GM19238 (cell line): ENCODE data around the gene RNF222.

Source experiments
- DNase-seq: peaks from one replicate; pipeline ENCODE4 v3.0.0; 2011; ENCODE audit warnings: low spot score; ENCODE audit not compliant: insufficient read length

The RNF222 gene

DNA sequence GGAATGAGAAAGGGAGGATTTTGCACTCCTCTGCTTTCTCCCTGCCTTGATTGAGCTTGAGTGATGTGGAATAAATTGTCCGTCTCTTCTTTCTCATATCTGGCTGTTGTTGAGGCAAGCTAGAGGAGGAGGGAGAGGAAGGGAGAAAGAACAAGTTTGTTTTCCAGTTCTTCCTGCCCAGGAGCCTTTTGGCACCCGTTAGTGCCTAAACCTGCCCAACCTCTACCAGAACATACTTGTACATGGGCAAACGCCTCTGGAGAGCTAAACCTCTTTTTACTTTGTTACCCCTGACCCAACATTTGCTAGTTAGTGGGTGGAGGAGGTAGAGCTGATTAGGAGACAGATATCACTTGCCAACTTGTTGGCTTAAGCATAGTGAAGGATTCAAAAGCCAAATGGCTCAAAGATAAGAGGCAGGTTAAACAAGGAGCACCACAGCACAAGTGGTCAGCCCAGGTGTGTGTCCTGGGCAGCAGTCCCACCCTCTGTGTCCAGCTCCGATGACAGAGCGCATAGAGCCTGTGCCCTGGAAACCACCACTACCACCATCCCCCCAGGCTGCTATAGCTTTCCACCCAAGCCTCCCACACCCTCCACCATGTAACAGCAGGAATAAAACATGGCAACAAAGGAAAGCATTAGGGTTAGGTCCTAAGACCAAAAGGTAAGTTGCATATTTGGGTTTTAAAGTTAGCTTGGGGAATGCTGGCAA, 51.5 kb downstream of the RNF222 start:
- DNase-seq = no peak

DNA sequence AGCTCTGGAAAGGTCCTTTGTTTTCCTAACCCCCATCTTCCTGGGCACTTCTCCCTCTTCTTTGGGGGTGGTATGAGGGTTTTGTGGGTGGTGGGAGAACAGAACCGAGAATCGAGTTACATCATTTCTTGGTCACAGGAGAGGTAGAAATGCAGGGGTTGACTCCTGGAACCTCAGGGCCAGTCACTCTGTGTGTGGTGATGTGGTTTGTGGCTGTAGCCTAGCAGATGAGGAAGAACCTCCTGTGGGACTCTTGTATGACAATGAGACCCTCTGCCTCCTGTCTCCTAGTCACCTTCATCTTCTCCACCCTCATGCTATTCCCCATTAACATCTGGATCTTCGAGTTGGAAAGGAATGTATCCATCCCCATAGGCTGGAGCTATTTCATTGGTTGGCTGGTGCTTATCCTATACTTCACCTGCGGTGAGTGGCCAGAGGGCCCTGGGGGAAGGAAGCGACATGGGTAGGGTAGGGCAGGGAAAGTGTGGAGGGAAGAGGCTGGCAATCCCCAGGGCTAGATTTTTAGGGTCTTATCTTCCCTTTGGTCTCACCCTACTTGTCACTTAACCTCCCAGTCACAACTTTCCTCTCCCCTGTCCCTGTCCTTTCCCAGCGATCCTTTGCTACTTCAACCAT, 52.5 kb downstream of the RNF222 start:
- DNase-seq = no peak

DNA sequence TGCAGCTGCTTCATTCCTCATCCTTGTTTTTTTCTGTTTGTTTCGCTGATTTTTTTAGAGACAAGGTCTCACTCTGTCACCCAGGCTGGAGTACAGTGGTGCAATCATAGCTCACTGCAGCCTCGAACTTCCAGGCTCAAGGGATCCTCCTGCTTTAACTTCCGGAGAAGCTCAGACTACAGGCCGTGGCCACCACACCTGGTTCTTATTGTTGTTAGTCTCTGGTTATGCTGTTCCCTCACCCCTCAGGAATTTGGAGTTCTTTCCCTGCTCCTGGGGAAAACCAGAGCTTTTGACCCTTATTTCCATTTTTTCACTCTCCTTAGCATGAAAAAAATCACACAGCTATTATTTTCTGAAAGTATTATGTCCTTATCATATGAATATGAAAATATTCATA, 56.2 kb downstream of the RNF222 start:
- DNase-seq = no peak
